ENCODE measurements around the gene CDK4.

Gene CDK4

DNA sequence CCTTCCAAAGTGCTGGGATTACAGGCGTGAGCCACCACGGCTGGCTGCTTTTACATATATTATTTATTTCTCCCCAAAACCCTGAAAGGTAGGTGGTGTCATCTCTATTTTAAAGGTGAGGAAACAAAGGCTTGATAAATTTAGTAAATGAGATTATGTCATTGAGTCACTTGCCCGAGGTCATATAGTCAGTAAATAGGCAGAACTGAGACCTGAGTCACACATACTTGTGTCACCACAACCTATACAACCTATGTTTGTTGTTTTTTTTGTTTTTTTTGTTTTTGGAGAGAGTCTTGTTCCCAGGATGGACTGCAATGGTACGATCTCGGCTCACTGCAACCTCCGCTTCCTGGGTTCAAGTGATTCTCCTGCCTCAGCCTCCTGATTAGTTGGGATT is 43.2 kb upstream of the CDK4 start:
- DNase-seq (ENCODE audit: low spot score) (no peak), ATAC-seq (ENCODE audit: low read depth) (peak; percentile 62; the same call in 2 of the 3 replicates)
- TF ChIP-seq, protein P1, sequence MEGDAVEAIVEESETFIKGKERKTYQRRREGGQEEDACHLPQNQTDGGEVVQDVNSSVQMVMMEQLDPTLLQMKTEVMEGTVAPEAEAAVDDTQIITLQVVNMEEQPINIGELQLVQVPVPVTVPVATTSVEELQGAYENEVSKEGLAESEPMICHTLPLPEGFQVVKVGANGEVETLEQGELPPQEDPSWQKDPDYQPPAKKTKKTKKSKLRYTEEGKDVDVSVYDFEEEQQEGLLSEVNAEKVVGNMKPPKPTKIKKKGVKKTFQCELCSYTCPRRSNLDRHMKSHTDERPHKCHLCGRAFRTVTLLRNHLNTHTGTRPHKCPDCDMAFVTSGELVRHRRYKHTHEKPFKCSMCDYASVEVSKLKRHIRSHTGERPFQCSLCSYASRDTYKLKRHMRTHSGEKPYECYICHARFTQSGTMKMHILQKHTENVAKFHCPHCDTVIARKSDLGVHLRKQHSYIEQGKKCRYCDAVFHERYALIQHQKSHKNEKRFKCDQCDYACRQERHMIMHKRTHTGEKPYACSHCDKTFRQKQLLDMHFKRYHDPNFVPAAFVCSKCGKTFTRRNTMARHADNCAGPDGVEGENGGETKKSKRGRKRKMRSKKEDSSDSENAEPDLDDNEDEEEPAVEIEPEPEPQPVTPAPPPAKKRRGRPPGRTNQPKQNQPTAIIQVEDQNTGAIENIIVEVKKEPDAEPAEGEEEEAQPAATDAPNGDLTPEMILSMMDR (IDR thresholded peaks at IDR 0.05; ENCODE audit: poor library complexity, severe bottlenecking): no peak
- Histone ChIP-seq H3K4me1 (ENCODE audit: insufficient read depth, poor library complexity, severe bottlenecking) (peaks cover 16% of the 10 kb centered on the region), H3K27me3 (ENCODE audit: insufficient read depth, poor library complexity, severe bottlenecking) (no peaks in the 10 kb centered on the region), H3K4me3 (ENCODE audit: severe bottlenecking) (no peak overlapping the region), H3K9me3 (ENCODE audit: severe bottlenecking) (no peaks in the 10 kb centered on the region), H3K36me3 (ENCODE audit: low read depth) (peaks cover 76% of the 10 kb centered on the region), H3K27ac (ENCODE audit: poor library complexity, severe bottlenecking) (no peak overlapping the region)

DNA sequence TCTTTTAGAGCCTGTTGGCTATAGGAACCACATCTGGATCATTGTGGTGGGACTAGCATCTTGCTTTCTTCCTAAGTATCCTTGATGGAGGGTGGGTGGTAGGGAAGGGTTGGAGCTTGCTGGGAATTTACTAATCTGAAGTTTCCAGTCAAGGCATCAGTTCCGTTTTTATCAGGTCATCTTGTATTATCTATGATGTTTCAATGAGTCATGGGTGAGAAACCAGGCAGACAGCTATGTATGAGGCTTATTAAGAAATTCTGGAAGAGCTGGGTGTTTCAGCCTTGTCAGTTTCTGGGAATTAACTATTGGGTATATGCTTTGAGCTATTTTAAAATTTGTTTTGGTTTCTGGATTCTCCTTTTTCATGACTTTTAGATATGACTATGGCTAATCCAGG is 41.8 kb upstream of the CDK4 start:
- H3K9me3 ChIP-seq (ENCODE audit: severe bottlenecking): no peaks in the 10 kb centered on the region
- TF ChIP-seq, protein P1 (IDR thresholded peaks at IDR 0.05; ENCODE audit: poor library complexity, severe bottlenecking): no peak
- H3K4me3 ChIP-seq (ENCODE audit: severe bottlenecking): no peak overlapping the region
- no peak for DNase-seq (ENCODE audit: low spot score)
- peaks cover 16% of the 10 kb centered on the region for H3K4me1 ChIP-seq (ENCODE audit: insufficient read depth, poor library complexity, severe bottlenecking)
- H3K27me3 ChIP-seq (ENCODE audit: insufficient read depth, poor library complexity, severe bottlenecking): no peaks in the 10 kb centered on the region
- H3K27ac ChIP-seq (ENCODE audit: poor library complexity, severe bottlenecking): peak overlapping the region; percentile 34
- ATAC-seq (ENCODE audit: low read depth): peak; percentile 94
- H3K36me3 ChIP-seq (ENCODE audit: low read depth): peaks cover 80% of the 10 kb centered on the region

GRCh38 chr12:57783861-57784260 is 31.8 kb upstream of the CDK4 start:
- ATAC-seq (ENCODE audit: low read depth) (no peak), DNase-seq (ENCODE audit: low spot score) (no peak)
- Histone ChIP-seq H3K27ac (ENCODE audit: poor library complexity, severe bottlenecking) (no peak overlapping the region), H3K4me1 (ENCODE audit: insufficient read depth, poor library complexity, severe bottlenecking) (peaks cover 5% of the 10 kb centered on the region), H3K9me3 (ENCODE audit: severe bottlenecking) (no peaks in the 10 kb centered on the region), H3K27me3 (ENCODE audit: insufficient read depth, poor library complexity, severe bottlenecking) (no peaks in the 10 kb centered on the region), H3K36me3 (ENCODE audit: low read depth) (peaks cover 49% of the 10 kb centered on the region), H3K4me3 (ENCODE audit: severe bottlenecking) (no peak overlapping the region)
- TF ChIP-seq, protein P1 (IDR thresholded peaks at IDR 0.05; ENCODE audit: poor library complexity, severe bottlenecking): no peak

- TF ChIP-seq, protein P1 (IDR thresholded peaks at IDR 0.05; ENCODE audit: poor library complexity, severe bottlenecking): no peak
- peaks cover 47% of the 10 kb centered on the region for H3K36me3 ChIP-seq (ENCODE audit: low read depth)
- peaks cover 5% of the 10 kb centered on the region for H3K4me1 ChIP-seq (ENCODE audit: insufficient read depth, poor library complexity, severe bottlenecking)
- no peaks in the 10 kb centered on the region for H3K9me3 ChIP-seq (ENCODE audit: severe bottlenecking)
- H3K4me3 ChIP-seq (ENCODE audit: severe bottlenecking): peak overlapping the region; percentile 64
- no peak overlapping the region for H3K27ac ChIP-seq (ENCODE audit: poor library complexity, severe bottlenecking)
- no peaks in the 10 kb centered on the region for H3K27me3 ChIP-seq (ENCODE audit: insufficient read depth, poor library complexity, severe bottlenecking)
- no peak for DNase-seq (ENCODE audit: low spot score)
- no peak; the same call in 2 of the 3 replicates for ATAC-seq (ENCODE audit: low read depth)
Measured at GRCh38 chr12:57783466-57783801, 31.3 kb upstream of the CDK4 start.

- ATAC-seq (ENCODE audit: low read depth): peak; percentile 89
- TF ChIP-seq, protein P1 (IDR thresholded peaks at IDR 0.05; ENCODE audit: poor library complexity, severe bottlenecking): peak; percentile 95
- no peaks in the 10 kb centered on the region for H3K9me3 ChIP-seq (ENCODE audit: severe bottlenecking)
- H3K27ac ChIP-seq (ENCODE audit: poor library complexity, severe bottlenecking): no peak within 1 kb of the TSS
- peaks cover 5% of the 10 kb centered on the region for H3K4me1 ChIP-seq (ENCODE audit: insufficient read depth, poor library complexity, severe bottlenecking)
- peaks cover 41% of the 10 kb centered on the region for H3K36me3 ChIP-seq (ENCODE audit: low read depth)
- peak; percentile 95 for DNase-seq (ENCODE audit: low spot score)
- no peaks in the 10 kb centered on the region for H3K27me3 ChIP-seq (ENCODE audit: insufficient read depth, poor library complexity, severe bottlenecking)
- H3K4me3 ChIP-seq (ENCODE audit: severe bottlenecking): peak within 1 kb of the TSS; percentile 64
Measured at GRCh38 chr12:57782608-57783465, 30.7 kb upstream of the CDK4 start, which contains the start of gene TSFM. Gene TSFM (plus strand): TSS chr12:57782787. CDS start chr12:57782802, 15 bp downstream.
